A549 treated with CORT108297 at 1 μM for 4 hours (cell line): Measurements from ENCODE around the gene ZSCAN25. TPM values are rescaled to one million over a fixed set of nuclear protein-coding genes. Genes with fewer than 3 reads are reported as not detected.

ENCODE experiments used
- total RNA-seq: library from RNA; stranded (reverse); fragments of 200-300 nt; extraction: Qiagen RNA extraction; gene quantifications from 5 replicates; pipeline ENCODE4 v1.2.3, GENCODE V29; 2022

ZSCAN25 gene
- 7.8 to 9.4 TPM (median 8.7 TPM) in 5 replicates for total RNA-seq

DNA sequence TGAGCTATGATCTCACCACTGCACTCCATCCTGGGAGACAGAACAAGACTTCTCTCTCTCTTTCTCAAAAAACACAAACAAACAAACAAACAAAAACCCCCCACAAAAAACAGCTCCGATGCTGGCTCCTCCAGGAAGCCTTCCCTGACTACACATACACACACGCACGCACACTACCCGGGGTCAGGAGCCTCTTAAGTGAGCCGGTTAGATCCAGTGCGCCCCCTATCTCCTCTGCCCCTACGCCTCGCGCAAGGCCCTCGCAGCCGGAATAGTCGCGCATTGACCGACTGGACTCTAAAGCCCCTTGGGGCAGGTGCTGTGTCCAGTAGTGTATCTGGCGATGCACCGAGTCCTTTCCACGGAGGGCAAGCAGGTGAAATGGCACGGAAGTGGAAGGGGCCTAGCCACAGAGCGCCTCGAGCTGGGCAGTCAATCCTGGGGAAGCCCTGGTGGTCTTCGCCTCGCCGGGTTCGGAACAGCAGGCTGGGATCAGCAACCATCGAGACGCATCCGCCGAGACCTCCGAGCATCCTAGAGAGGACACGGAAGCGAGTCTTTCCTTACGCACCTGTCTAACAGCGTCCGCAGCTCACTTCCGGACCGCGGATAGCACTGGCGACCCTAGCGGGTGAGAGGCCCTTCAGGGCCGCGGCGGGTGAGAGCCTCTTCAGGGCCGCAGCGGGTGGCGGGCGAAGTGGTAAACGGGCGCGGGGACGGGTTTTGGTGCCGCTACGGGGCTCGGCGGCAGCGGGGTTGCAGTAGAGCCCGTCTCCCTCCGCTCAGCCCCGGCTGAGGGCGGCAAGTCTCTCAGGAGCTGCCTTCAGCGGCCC is at the start of gene ZSCAN25:
ZSCAN25 (plus strand) TSS at position 588 of the 833 bp plus-strand sequence. CDS start 2,661 bp downstream, outside the sequence.

DNA sequence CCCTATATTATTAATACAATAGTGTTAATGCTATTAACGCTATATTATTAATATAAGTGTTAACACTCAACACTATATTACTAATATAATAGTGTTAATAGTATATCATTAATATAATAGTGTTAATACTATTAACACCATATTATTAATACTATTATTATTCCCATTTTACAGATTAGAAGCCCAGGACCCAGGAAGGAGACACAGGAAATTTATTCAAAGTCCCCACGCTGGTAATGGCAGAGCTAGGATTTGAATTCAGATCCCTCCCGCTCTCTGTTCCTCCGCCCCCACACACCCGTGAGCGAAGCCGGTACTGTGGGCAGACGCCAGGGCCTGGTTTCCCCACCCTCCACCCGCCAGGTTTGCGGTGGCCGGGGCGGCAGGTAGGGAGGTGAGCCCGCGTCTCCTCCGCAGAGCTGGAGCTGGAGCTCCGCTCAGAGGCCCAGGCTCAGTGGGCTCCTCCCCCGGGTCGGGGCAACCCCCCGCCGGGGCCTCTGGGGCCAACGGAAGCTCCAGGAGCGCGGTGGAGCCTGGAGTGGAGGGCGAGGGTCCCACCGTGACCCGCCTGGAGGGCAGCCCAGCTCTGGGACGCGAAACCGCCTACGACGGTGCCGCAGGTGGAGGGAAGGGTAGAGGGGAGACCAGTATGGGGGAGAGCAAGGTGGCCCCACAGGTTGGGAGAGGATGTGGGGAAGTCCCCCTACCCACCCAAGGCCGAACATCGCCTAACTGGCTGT is 18.8 kb upstream of the ZSCAN25 start, which contains the start of gene TMEM225B:
TMEM225B (plus strand) TSS at position 506 of the 740 bp plus-strand sequence. CDS start 6,122 bp downstream, outside the sequence.

DNA sequence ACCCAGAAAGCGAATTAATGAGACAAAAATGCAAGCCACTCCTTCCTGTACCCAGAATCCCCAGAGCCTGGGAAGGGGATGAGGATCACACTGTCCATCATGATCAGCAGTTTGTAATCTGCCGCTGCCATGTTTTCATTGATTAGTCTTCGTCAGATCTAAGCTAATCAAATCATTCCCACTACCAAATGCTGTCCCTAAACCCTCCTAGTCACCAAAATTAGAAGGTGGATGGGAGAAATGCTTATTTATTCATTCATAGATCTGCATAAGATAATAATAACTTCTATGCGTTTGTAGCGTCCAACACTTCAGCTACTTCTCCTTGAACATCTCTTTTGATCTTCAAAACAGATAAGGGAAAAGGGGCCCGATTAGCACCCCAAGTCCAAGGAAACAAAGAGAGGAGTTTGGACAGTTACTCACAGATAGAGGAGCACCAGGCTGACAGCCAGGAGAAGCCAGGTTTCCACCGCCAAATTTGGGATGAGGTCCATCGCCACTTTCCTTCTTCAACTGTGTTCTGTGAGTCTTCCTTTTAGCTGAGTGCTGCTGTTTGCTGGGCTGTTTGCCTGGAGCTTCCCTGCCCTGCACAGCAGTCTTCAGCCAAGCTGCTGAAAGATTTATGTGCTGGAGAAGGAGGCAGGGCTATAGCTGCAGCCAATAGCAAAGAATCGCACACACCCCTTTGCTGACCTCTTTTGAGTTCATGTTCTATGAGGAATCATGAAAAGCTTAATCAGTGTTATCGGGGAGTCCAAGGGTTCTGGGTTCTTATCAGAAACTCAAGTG is 62.9 kb downstream of the ZSCAN25 start, which contains the start of gene CYP3A5:
CYP3A5 (minus strand) TSS at position 597 of the 792 bp plus-strand sequence; CDS start at position 497, 100 bp downstream.

Other genes starting within 250 kb of the ZSCAN25 start
- gene ARPC1B, start 242.2 kb upstream of the ZSCAN25 start, total RNA-seq = 287 to 301 TPM (median 297 TPM) in 5 replicates
- 167 to 202 TPM (median 181 TPM) in 5 replicates for gene PDAP1, start 208.3 kb upstream of the ZSCAN25 start, total RNA-seq
- 134 to 158 TPM (median 145 TPM) in 5 replicates for gene BUD31, start 208.0 kb upstream of the ZSCAN25 start, total RNA-seq
- gene PTCD1, start 178.1 kb upstream of the ZSCAN25 start, total RNA-seq = 5.9 to 7.9 TPM (median 6.5 TPM) in 5 replicates
- gene CPSF4, start 178.0 kb upstream of the ZSCAN25 start, total RNA-seq = 30.1 to 48.5 TPM (median 44.6 TPM) in 5 replicates
- 872 to 1,418 TPM (median 915 TPM) in 5 replicates for gene ATP5MF, start 150.8 kb upstream of the ZSCAN25 start, total RNA-seq
- 7.3 to 10.1 TPM (median 8.4 TPM) in 5 replicates for gene ZNF789, start 144.1 kb upstream of the ZSCAN25 start, total RNA-seq
- 16.9 to 19.4 TPM (median 18.1 TPM) in 5 replicates for gene ZNF394, start 116.7 kb upstream of the ZSCAN25 start, total RNA-seq
- gene ZKSCAN5, start 112.3 kb upstream of the ZSCAN25 start, total RNA-seq = 7.8 to 9.9 TPM (median 9.5 TPM) in 5 replicates
- gene FAM200A, start 64.8 kb upstream of the ZSCAN25 start, total RNA-seq = 5.8 to 6.6 TPM (median 6.3 TPM) in 5 replicates
- 56.3 to 60.1 TPM (median 57.7 TPM) in 5 replicates for gene ZNF655, start 58.3 kb upstream of the ZSCAN25 start, total RNA-seq
- gene TMEM225B, start 18.7 kb upstream of the ZSCAN25 start, total RNA-seq = 0.78 to 1.5 TPM (median 1.3 TPM) in 5 replicates
- gene CYP3A5, start 63.0 kb downstream of the ZSCAN25 start, total RNA-seq = 1.3 to 2.5 TPM (median 1.9 TPM) in 5 replicates
- 0.06 TPM in 1 of 5 replicates, not detected in the others for gene CYP3A7, start 118.2 kb downstream of the ZSCAN25 start, total RNA-seq
- gene CYP3A4, start 167.2 kb downstream of the ZSCAN25 start, total RNA-seq = 0.05 TPM in 1 of 5 replicates, not detected in the others
- gene CYP3A43, start 211.1 kb downstream of the ZSCAN25 start, total RNA-seq = not detected in 5 replicates